Non-pigmented ciliary epithelial cell (primary cell): Measurements from ENCODE around the gene ZFR.
"Not testable (repeated sequence)": the region's sequence is repeated elsewhere in the genome, so short reads cannot be mapped to it uniquely, and the experiment has no call there.

Source experiments
- DNase-seq: peaks from one replicate; pipeline ENCODE4 v3.0.0-alpha.2; 2010; ENCODE audit warnings: low read depth

Gene ZFR

GRCh38 chr5:32319926-32320543 lies 124.5 kb downstream of the ZFR start:
- DNase-seq, result no peak

GRCh38 chr5:32319392-32319791 lies 125.1 kb downstream of the ZFR start:
- DNase-seq, result no peak

- no peak for DNase-seq
Measured at GRCh38 chr5:32317041-32317440, 127.5 kb downstream of the ZFR start.

- no peak for DNase-seq
Measured at GRCh38 chr5:32315221-32316014, 129.1 kb downstream of the ZFR start.

- no peak for DNase-seq
Measured at GRCh38 chr5:32314658-32315057, 129.9 kb downstream of the ZFR start.

- DNase-seq, result not testable (repeated sequence)
Measured at GRCh38 chr5:32314152-32314488, 130.4 kb downstream of the ZFR start.

GRCh38 chr5:32312595-32313332 lies 131.8 kb downstream of the ZFR start, which contains the start of gene MTMR12:
TSS of gene MTMR12 (minus strand) at chr5:32312939. CDS start at chr5:32312838, 101 bp downstream.
- peak; percentile 97 for DNase-seq

GRCh38 chr5:32312197-32312594 lies 132.3 kb downstream of the ZFR start:
- no peak for DNase-seq

- DNase-seq, result no peak
Measured at GRCh38 chr5:32311404-32312196, 132.9 kb downstream of the ZFR start.

- DNase-seq, result no peak
Measured at GRCh38 chr5:32309761-32310160, 134.8 kb downstream of the ZFR start.

- no peak for DNase-seq
Measured at GRCh38 chr5:32308946-32309345, 135.6 kb downstream of the ZFR start.

GRCh38 chr5:32307769-32308194 lies 136.8 kb downstream of the ZFR start:
- DNase-seq, result no peak

- DNase-seq, result no peak
Measured at GRCh38 chr5:32304622-32305021, 139.9 kb downstream of the ZFR start.
